ENCODE measurements around the gene ZMYND15.

DNA sequence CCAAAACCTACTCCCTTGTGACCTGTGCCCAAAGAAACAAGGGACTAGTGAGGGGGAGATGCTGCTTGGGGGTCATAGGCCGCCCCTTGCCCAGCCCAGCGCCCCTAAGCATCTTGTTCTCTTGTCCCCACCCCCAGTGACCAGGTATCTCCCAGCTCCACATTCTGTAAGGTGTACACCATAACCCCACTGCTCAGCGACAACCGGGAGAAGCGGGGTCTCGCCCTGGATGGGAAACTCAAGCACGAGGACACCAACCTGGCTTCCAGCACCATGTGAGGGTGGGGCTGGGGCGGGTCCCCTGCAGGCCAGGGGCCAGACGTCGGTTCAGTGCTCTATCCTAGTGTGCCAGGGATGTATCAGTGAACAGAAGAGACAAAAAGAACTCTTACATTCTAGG, 20.5 kb upstream of the ZMYND15 start:
- TF ChIP-seq CTCF (IDR thresholded peaks at IDR 0.05) (no peak), POLR2A (IDR thresholded peaks at IDR 0.05) (no peak)

Data from thyroid gland (tissue), 4 donors.